Measurements from ENCODE around the gene FOXK1.
"Not testable (repeated sequence)": the region's sequence is repeated elsewhere in the genome, so short reads cannot be mapped to it uniquely, and the experiment has no call there.

FOXK1 gene

GRCh38 chr7:4677518-4677917, 4.6 kb upstream of the FOXK1 start:
- H3K27me3 ChIP-seq (ENCODE audit: control insufficient read depth, insufficient read depth, low read length); H3K27ac ChIP-seq (ENCODE audit: low read depth, low read length); H3K36me3 ChIP-seq (ENCODE audit: control insufficient read depth, insufficient read depth, low read length); H3K4me3 ChIP-seq (ENCODE audit: low read length); H3K4me1 ChIP-seq (ENCODE audit: control insufficient read depth, insufficient read depth, low read length); H3K9ac ChIP-seq (ENCODE audit: low read length): not testable (repeated sequence)

- Histone ChIP-seq H3K4me3 (ENCODE audit: low read length) (peak overlapping the region; percentile 70), H3K27ac (ENCODE audit: low read depth, low read length) (peak overlapping the region; percentile 56), H3K9ac (ENCODE audit: low read length) (no peak overlapping the region)
These were observed 760 bp upstream of the FOXK1 start for GRCh38 chr7:4681218-4681851.

DNA sequence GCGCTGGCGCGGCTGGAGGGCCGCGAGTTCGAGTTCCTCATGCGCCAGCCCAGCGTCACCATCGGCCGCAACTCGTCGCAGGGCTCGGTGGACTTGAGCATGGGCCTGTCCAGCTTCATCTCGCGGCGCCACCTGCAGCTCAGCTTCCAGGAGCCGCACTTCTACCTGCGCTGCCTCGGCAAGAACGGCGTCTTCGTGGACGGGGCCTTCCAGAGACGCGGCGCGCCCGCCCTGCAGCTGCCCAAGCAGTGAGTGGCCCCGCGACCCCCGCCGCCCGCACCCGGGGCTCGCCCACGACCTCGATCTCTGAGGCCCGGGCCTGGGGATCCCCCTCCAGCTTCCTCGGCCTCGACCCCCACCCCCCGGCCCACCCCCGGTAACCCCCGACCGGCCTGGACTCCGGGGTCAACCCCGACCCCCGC, 537 bp downstream of the FOXK1 start:
- Histone ChIP-seq H3K36me3 (ENCODE audit: control insufficient read depth, insufficient read depth, low read length) (no peaks in the 10 kb centered on the region), H3K27me3 (ENCODE audit: control insufficient read depth, insufficient read depth, low read length) (no peaks in the 10 kb centered on the region), H3K4me1 (ENCODE audit: control insufficient read depth, insufficient read depth, low read length) (peaks cover 10% of the 10 kb centered on the region), H3K9ac (ENCODE audit: low read length) (peak overlapping the region; percentile 93), H3K27ac (ENCODE audit: low read depth, low read length) (peak overlapping the region; percentile 93), H3K4me3 (ENCODE audit: low read length) (peak overlapping the region; percentile 91)

More at GRCh38 chr7:4681218-4681851, 760 bp upstream of the FOXK1 start:
- H3K36me3 ChIP-seq (ENCODE audit: control insufficient read depth, insufficient read depth, low read length): no peaks in the 10 kb centered on the region
- no peaks in the 10 kb centered on the region for H3K27me3 ChIP-seq (ENCODE audit: control insufficient read depth, insufficient read depth, low read length)
- H3K4me1 ChIP-seq (ENCODE audit: control insufficient read depth, insufficient read depth, low read length): peaks cover 10% of the 10 kb centered on the region

- Histone ChIP-seq H3K4me1 (ENCODE audit: control insufficient read depth, insufficient read depth, low read length) (peaks cover 10% of the 10 kb centered on the region), H3K4me3 (ENCODE audit: low read length) (peak overlapping the region; percentile 91)
These were observed 1.2 kb downstream of the FOXK1 start for GRCh38 chr7:4683043-4683883.

GRCh38 chr7:4683884-4684565, 1.9 kb downstream of the FOXK1 start:
- no peaks in the 10 kb centered on the region for H3K27me3 ChIP-seq (ENCODE audit: control insufficient read depth, insufficient read depth, low read length)
- H3K4me3 ChIP-seq (ENCODE audit: low read length): peak overlapping the region; percentile 91
- no peaks in the 10 kb centered on the region for H3K36me3 ChIP-seq (ENCODE audit: control insufficient read depth, insufficient read depth, low read length)
- peak overlapping the region; percentile 93 for H3K27ac ChIP-seq (ENCODE audit: low read depth, low read length)
- H3K4me1 ChIP-seq (ENCODE audit: control insufficient read depth, insufficient read depth, low read length): peaks cover 10% of the 10 kb centered on the region
- peak overlapping the region; percentile 89 for H3K9ac ChIP-seq (ENCODE audit: low read length)

More at GRCh38 chr7:4683043-4683883, 1.2 kb downstream of the FOXK1 start:
- Histone ChIP-seq H3K9ac (ENCODE audit: low read length) (peak overlapping the region; percentile 89), H3K27me3 (ENCODE audit: control insufficient read depth, insufficient read depth, low read length) (no peaks in the 10 kb centered on the region), H3K27ac (ENCODE audit: low read depth, low read length) (peak overlapping the region; percentile 93), H3K36me3 (ENCODE audit: control insufficient read depth, insufficient read depth, low read length) (no peaks in the 10 kb centered on the region)

GRCh38 chr7:4684846-4685245, 2.8 kb downstream of the FOXK1 start:
- Histone ChIP-seq H3K27ac (ENCODE audit: low read depth, low read length) (peak overlapping the region; percentile 93), H3K9ac (ENCODE audit: low read length) (no peak overlapping the region)

GRCh38 chr7:4685676-4686075, 3.6 kb downstream of the FOXK1 start:
- peaks cover 13% of the 10 kb centered on the region for H3K4me1 ChIP-seq (ENCODE audit: control insufficient read depth, insufficient read depth, low read length)
- not testable (repeated sequence) for H3K27me3 ChIP-seq (ENCODE audit: control insufficient read depth, insufficient read depth, low read length); H3K4me3 ChIP-seq (ENCODE audit: low read length); H3K27ac ChIP-seq (ENCODE audit: low read depth, low read length); H3K36me3 ChIP-seq (ENCODE audit: control insufficient read depth, insufficient read depth, low read length); H3K9ac ChIP-seq (ENCODE audit: low read length)

More at GRCh38 chr7:4684846-4685245, 2.8 kb downstream of the FOXK1 start:
- no peaks in the 10 kb centered on the region for H3K27me3 ChIP-seq (ENCODE audit: control insufficient read depth, insufficient read depth, low read length)
- H3K36me3 ChIP-seq (ENCODE audit: control insufficient read depth, insufficient read depth, low read length): no peaks in the 10 kb centered on the region
- peaks cover 13% of the 10 kb centered on the region for H3K4me1 ChIP-seq (ENCODE audit: control insufficient read depth, insufficient read depth, low read length)
- H3K4me3 ChIP-seq (ENCODE audit: low read length): peak overlapping the region; percentile 91

GRCh38 chr7:4687956-4688355, 5.9 kb downstream of the FOXK1 start:
- Histone ChIP-seq H3K4me3 (ENCODE audit: low read length) (no peak overlapping the region), H3K27ac (ENCODE audit: low read depth, low read length) (no peak overlapping the region), H3K9ac (ENCODE audit: low read length) (no peak overlapping the region), H3K36me3 (ENCODE audit: control insufficient read depth, insufficient read depth, low read length) (no peaks in the 10 kb centered on the region), H3K4me1 (ENCODE audit: control insufficient read depth, insufficient read depth, low read length) (peaks cover 21% of the 10 kb centered on the region), H3K27me3 (ENCODE audit: control insufficient read depth, insufficient read depth, low read length) (no peaks in the 10 kb centered on the region)

DNA sequence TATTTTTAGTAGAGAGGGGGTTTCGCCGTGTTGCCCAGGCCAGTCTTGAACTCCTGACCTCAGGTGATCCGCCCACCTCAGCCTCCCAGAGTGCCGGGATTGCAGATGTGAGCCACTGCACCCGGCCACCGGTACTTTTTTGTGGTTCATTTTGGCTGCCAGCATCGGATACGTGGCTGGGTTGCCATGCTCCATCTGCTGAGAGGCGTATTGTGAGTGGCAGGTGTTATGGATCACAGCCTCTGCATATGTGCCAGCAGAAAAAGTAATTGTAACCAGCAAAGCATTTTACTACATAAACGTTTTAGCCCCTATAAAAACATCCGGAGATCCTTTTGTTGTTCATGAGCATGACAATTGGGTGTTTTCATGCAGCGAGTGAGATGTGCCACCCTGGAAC, 7.1 kb downstream of the FOXK1 start:
- H3K27me3 ChIP-seq (ENCODE audit: control insufficient read depth, insufficient read depth, low read length): no peaks in the 10 kb centered on the region
- H3K4me1 ChIP-seq (ENCODE audit: control insufficient read depth, insufficient read depth, low read length): peaks cover 24% of the 10 kb centered on the region
- H3K4me3 ChIP-seq (ENCODE audit: low read length): no peak overlapping the region
- H3K27ac ChIP-seq (ENCODE audit: low read depth, low read length): no peak overlapping the region
- H3K9ac ChIP-seq (ENCODE audit: low read length): no peak overlapping the region
- no peaks in the 10 kb centered on the region for H3K36me3 ChIP-seq (ENCODE audit: control insufficient read depth, insufficient read depth, low read length)

GRCh38 chr7:4689668-4690067, 7.6 kb downstream of the FOXK1 start:
- peak overlapping the region; percentile 50 for H3K4me3 ChIP-seq (ENCODE audit: low read length)
- H3K27ac ChIP-seq (ENCODE audit: low read depth, low read length): peak overlapping the region; percentile 2
- no peaks in the 10 kb centered on the region for H3K36me3 ChIP-seq (ENCODE audit: control insufficient read depth, insufficient read depth, low read length)
- H3K27me3 ChIP-seq (ENCODE audit: control insufficient read depth, insufficient read depth, low read length): no peaks in the 10 kb centered on the region
- H3K9ac ChIP-seq (ENCODE audit: low read length): no peak overlapping the region
- H3K4me1 ChIP-seq (ENCODE audit: control insufficient read depth, insufficient read depth, low read length): peaks cover 25% of the 10 kb centered on the region

GRCh38 chr7:4690953-4691856, 9.1 kb downstream of the FOXK1 start:
- no peaks in the 10 kb centered on the region for H3K36me3 ChIP-seq (ENCODE audit: control insufficient read depth, insufficient read depth, low read length)
- H3K9ac ChIP-seq (ENCODE audit: low read length): no peak overlapping the region
- H3K4me1 ChIP-seq (ENCODE audit: control insufficient read depth, insufficient read depth, low read length): peaks cover 27% of the 10 kb centered on the region
- no peak overlapping the region for H3K4me3 ChIP-seq (ENCODE audit: low read length)
- no peaks in the 10 kb centered on the region for H3K27me3 ChIP-seq (ENCODE audit: control insufficient read depth, insufficient read depth, low read length)
- no peak overlapping the region for H3K27ac ChIP-seq (ENCODE audit: low read depth, low read length)
